Measurements from ENCODE around the gene RTL9.

Gene RTL9

DNA sequence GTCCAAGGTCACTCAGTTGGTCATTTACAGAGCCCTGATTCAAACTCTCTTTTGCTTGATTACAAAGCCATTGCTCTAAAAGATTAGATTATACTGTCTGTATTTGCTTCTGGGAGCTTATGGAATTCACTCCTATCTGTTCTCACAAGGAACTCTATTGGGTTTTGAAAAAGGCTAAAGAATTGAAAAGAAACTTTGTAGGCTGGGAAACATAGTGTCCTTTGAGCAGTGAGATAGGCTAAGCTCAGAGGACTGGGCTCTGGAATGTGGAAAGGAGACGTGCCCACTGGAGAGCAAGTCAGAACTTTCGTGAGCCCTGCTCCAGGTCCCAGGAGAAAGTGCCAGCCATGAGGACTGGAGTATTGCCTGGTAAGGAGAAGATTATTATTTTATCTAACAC lies at the start of gene RTL9:
Gene RTL9, plus strand, starts transcription at position 301 of the 400 bp plus-strand sequence. CDS start 91,770 bp downstream, outside the sequence.
- no peak within 1 kb of the TSS for H3K27ac ChIP-seq (ENCODE audit: low read length)
- H3K27me3 ChIP-seq (ENCODE audit: insufficient read depth, low read length): no peaks in the 10 kb centered on the region
- no peaks in the 10 kb centered on the region for H3K36me3 ChIP-seq (ENCODE audit: insufficient read depth, low read depth, low read length)
- no peak within 1 kb of the TSS for H3K4me3 ChIP-seq (ENCODE audit: low read length)
- no peaks in the 10 kb centered on the region for H3K4me1 ChIP-seq (ENCODE audit: insufficient read depth, low read length)
- no peaks in the 10 kb centered on the region for H3K9me3 ChIP-seq (ENCODE audit: insufficient read depth, low read depth, low read length)
- no peak within 1 kb of the TSS for H3K9ac ChIP-seq (ENCODE audit: low read depth, low read length)

GRCh38 chrX:110310000-110310790 lies 48.5 kb upstream of the RTL9 start:
- Histone ChIP-seq H3K9me3 (ENCODE audit: insufficient read depth, low read depth, low read length) (no peaks in the 10 kb centered on the region), H3K9ac (ENCODE audit: low read depth, low read length) (no peak overlapping the region), H3K36me3 (ENCODE audit: insufficient read depth, low read depth, low read length) (no peaks in the 10 kb centered on the region), H3K4me3 (ENCODE audit: low read length) (no peak overlapping the region), H3K27me3 (ENCODE audit: insufficient read depth, low read length) (no peaks in the 10 kb centered on the region), H3K4me1 (ENCODE audit: insufficient read depth, low read length) (peaks cover 32% of the 10 kb centered on the region), H3K27ac (ENCODE audit: low read length) (no peak overlapping the region)

DNA sequence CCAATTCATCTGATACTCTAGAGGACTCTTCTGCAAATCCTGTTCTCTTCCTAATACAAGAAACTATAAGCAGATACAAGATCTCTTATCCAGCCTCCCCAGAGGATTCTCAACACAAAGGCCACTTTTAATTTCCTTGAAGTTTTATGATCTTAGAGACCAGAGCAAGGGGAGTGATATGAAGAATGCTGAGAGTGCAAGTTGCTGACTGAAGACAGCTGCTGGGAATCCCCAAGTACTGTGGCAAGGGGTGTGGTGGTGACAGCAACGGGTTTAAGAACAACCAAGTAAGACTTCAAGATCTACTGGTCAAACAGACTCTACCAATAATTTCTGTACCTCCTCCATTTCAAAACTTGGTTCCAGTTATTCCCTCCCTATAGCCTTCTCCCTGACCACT lies 47.8 kb upstream of the RTL9 start:
- Histone ChIP-seq H3K9me3 (ENCODE audit: insufficient read depth, low read depth, low read length) (no peaks in the 10 kb centered on the region), H3K4me3 (ENCODE audit: low read length) (no peak overlapping the region), H3K9ac (ENCODE audit: low read depth, low read length) (no peak overlapping the region)

DNA sequence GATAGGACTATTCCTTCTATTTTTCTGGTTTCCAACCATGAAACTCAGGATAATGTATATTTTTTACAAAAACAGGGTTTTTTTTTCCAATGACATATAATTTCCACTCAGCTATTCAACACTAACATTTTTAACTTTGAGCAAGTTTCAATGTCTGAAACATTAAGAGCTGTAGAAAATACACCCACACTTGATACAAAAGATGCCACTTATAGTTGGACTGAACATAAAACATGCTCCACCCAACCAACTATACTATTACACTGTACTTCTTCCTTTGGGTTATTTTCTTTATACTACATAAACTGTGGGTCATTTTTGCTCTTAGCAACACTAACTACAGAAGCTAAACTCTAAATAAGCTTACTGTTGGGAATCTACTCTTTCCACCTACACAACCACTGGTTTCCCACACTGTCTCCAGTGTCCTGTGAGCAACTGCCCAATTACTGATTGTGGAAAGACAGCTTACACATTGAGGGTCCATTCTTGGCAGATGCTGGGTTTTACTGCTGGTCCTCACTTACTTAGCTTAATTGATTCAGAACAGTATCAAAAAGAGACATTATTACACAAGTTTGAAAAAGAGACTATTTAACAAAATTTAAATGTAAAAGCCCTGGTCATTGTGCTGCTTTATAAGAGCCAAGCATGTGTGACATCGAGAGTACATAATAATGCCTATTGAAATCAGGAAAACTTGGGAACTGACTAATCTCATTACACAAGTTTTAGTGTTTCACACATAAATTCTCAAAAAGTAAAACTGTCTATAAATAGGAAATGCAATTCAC lies 47.0 kb upstream of the RTL9 start:
- Histone ChIP-seq H3K36me3 (ENCODE audit: insufficient read depth, low read depth, low read length) (no peaks in the 10 kb centered on the region), H3K9ac (ENCODE audit: low read depth, low read length) (no peak overlapping the region), H3K27me3 (ENCODE audit: insufficient read depth, low read length) (no peaks in the 10 kb centered on the region), H3K27ac (ENCODE audit: low read length) (no peak overlapping the region), H3K4me1 (ENCODE audit: insufficient read depth, low read length) (peaks cover 36% of the 10 kb centered on the region), H3K9me3 (ENCODE audit: insufficient read depth, low read depth, low read length) (no peaks in the 10 kb centered on the region), H3K4me3 (ENCODE audit: low read length) (no peak overlapping the region)

More for the DNA sequence above, 47.8 kb upstream of the RTL9 start:
- peaks cover 36% of the 10 kb centered on the region for H3K4me1 ChIP-seq (ENCODE audit: insufficient read depth, low read length)
- no peak overlapping the region for H3K27ac ChIP-seq (ENCODE audit: low read length)
- no peaks in the 10 kb centered on the region for H3K27me3 ChIP-seq (ENCODE audit: insufficient read depth, low read length)
- H3K36me3 ChIP-seq (ENCODE audit: insufficient read depth, low read depth, low read length): no peaks in the 10 kb centered on the region

GRCh38 chrX:110315551-110315950 lies 43.1 kb upstream of the RTL9 start:
- H3K36me3 ChIP-seq (ENCODE audit: insufficient read depth, low read depth, low read length): no peaks in the 10 kb centered on the region
- H3K9me3 ChIP-seq (ENCODE audit: insufficient read depth, low read depth, low read length): no peaks in the 10 kb centered on the region
- no peak overlapping the region for H3K27ac ChIP-seq (ENCODE audit: low read length)
- H3K4me1 ChIP-seq (ENCODE audit: insufficient read depth, low read length): peaks cover 31% of the 10 kb centered on the region
- no peak overlapping the region for H3K9ac ChIP-seq (ENCODE audit: low read depth, low read length)
- no peaks in the 10 kb centered on the region for H3K27me3 ChIP-seq (ENCODE audit: insufficient read depth, low read length)
- peak overlapping the region; percentile 84 for H3K4me3 ChIP-seq (ENCODE audit: low read length)

DNA sequence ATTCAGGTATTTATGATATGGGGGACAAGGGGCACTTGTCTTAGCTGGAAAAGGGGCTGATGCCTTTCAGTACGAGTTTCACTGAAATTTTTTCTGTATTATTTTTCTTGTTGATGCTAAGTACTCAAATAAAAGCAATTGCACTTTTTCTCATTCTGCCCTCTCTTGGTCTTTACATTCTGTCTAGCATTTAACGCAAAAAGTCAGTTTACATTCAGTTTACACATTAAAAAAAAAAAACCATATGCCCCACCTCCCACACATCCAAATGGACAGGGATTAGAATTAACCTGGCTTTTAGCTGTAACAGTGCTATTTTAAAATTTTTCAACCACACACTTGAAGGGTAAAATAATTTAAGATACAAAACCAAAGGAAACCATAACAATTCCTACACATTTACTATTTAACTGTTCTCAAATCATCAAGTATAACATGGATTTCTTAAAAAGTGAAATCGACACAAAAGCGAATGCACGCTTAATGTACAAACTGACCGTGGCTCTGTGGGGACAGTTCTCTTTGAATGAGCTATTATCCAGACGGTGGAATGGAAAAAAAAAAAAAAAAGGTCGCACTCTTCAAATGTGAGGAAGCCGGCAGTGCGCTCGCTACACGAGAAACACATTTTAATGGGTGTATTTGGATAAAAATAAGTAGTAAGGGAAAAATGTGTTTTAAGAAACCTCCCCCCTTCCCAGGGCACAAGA lies 42.1 kb upstream of the RTL9 start:
- Histone ChIP-seq H3K4me1 (ENCODE audit: insufficient read depth, low read length) (peaks cover 34% of the 10 kb centered on the region), H3K9ac (ENCODE audit: low read depth, low read length) (peak overlapping the region; percentile 82; the same call in 1 of the 2 replicates), H3K9me3 (ENCODE audit: insufficient read depth, low read depth, low read length) (no peaks in the 10 kb centered on the region), H3K36me3 (ENCODE audit: insufficient read depth, low read depth, low read length) (no peaks in the 10 kb centered on the region), H3K27ac (ENCODE audit: low read length) (no peak overlapping the region), H3K27me3 (ENCODE audit: insufficient read depth, low read length) (no peaks in the 10 kb centered on the region), H3K4me3 (ENCODE audit: low read length) (peak overlapping the region; percentile 84)

GRCh38 chrX:110317061-110317819 lies 41.4 kb upstream of the RTL9 start:
- Histone ChIP-seq H3K36me3 (ENCODE audit: insufficient read depth, low read depth, low read length) (no peaks in the 10 kb centered on the region), H3K27me3 (ENCODE audit: insufficient read depth, low read length) (no peaks in the 10 kb centered on the region), H3K4me1 (ENCODE audit: insufficient read depth, low read length) (peaks cover 26% of the 10 kb centered on the region; the same call in 1 of the 2 replicates), H3K9me3 (ENCODE audit: insufficient read depth, low read depth, low read length) (no peaks in the 10 kb centered on the region), H3K27ac (ENCODE audit: low read length) (no peak overlapping the region), H3K9ac (ENCODE audit: low read depth, low read length) (peak overlapping the region; percentile 82), H3K4me3 (ENCODE audit: low read length) (peak overlapping the region; percentile 84)

- Histone ChIP-seq H3K4me3 (ENCODE audit: low read length) (peak within 1 kb of the TSS; percentile 84), H3K27ac (ENCODE audit: low read length) (peak within 1 kb of the TSS; percentile 71), H3K4me1 (ENCODE audit: insufficient read depth, low read length) (peaks cover 24% of the 10 kb centered on the region; the same call in 1 of the 2 replicates), H3K27me3 (ENCODE audit: insufficient read depth, low read length) (no peaks in the 10 kb centered on the region), H3K9ac (ENCODE audit: low read depth, low read length) (peak within 1 kb of the TSS; percentile 91), H3K36me3 (ENCODE audit: insufficient read depth, low read depth, low read length) (no peaks in the 10 kb centered on the region), H3K9me3 (ENCODE audit: insufficient read depth, low read depth, low read length) (no peaks in the 10 kb centered on the region)
Measured at GRCh38 chrX:110317820-110318663, 40.6 kb upstream of the RTL9 start, which contains the start of gene AMMECR1. Gene AMMECR1, minus strand, starts transcription at chrX:110318085. Its CDS starts 14 bp downstream, at chrX:110318071.

- no peaks in the 10 kb centered on the region for H3K36me3 ChIP-seq (ENCODE audit: insufficient read depth, low read depth, low read length)
- peak overlapping the region; percentile 71 for H3K27ac ChIP-seq (ENCODE audit: low read length)
- H3K4me1 ChIP-seq (ENCODE audit: insufficient read depth, low read length): peaks cover 21% of the 10 kb centered on the region; the same call in 1 of the 2 replicates
- H3K9me3 ChIP-seq (ENCODE audit: insufficient read depth, low read depth, low read length): no peaks in the 10 kb centered on the region
- H3K9ac ChIP-seq (ENCODE audit: low read depth, low read length): peak overlapping the region; percentile 91
- H3K4me3 ChIP-seq (ENCODE audit: low read length): peak overlapping the region; percentile 77
- no peaks in the 10 kb centered on the region for H3K27me3 ChIP-seq (ENCODE audit: insufficient read depth, low read length)
Measured at GRCh38 chrX:110318664-110318968, 40.0 kb upstream of the RTL9 start.

DNA sequence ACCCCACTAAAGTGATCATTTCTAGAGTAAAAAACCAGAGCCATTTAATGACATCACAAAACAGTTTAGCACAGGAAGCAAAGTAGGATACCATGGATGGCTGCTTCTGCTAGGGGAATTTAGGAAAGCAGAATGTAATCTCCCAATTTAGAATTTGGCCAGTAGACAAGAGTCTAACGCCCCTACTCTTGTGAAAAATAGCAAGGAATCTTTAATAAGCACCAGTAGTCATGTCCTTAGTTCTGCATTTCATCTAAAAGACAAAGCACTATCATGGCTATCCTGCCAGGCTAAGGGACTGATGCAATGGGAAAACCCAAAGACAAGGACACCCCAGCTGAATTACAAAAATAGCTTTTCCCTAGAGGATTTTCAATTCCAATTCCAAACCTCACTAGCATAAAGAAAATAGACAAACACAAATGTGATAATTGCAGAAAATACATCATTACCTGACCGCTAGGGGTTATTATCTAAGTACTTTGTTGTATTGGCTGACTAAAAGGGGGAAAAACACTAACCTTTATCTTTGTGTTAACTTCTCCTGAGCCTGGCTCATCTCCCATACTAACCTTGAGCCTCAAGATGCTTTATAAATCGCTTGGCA lies 38.2 kb upstream of the RTL9 start:
- Histone ChIP-seq H3K4me3 (ENCODE audit: low read length) (no peak overlapping the region), H3K27ac (ENCODE audit: low read length) (no peak overlapping the region)

More for the DNA sequence above, 38.2 kb upstream of the RTL9 start:
- Histone ChIP-seq H3K9me3 (ENCODE audit: insufficient read depth, low read depth, low read length) (no peaks in the 10 kb centered on the region), H3K27me3 (ENCODE audit: insufficient read depth, low read length) (no peaks in the 10 kb centered on the region), H3K4me1 (ENCODE audit: insufficient read depth, low read length) (peaks cover 15% of the 10 kb centered on the region; the same call in 1 of the 2 replicates), H3K9ac (ENCODE audit: low read depth, low read length) (peak overlapping the region; percentile 48; the same call in 1 of the 2 replicates), H3K36me3 (ENCODE audit: insufficient read depth, low read depth, low read length) (no peaks in the 10 kb centered on the region)
